GM10248 (cell line): ENCODE measurements around the gene ZNF697.
"Not testable (repeated sequence)": the region's sequence is repeated elsewhere in the genome, so short reads cannot be mapped to it uniquely, and the experiment has no call there.

Experiments used
- CTCF ChIA-PET: fragments of 300-600 bp; sonication (Branson Sonifier 250); formaldehyde crosslinking; extraction: SDS; loops from one replicate; lab custom pipeline; 2021; ENCODE audit warnings: antibody characterized with exemption; lab: Yijun Ruan, JAX
- POLR2A ChIA-PET: fragments of 350-650 bp; sonication (Branson Sonifier 250); formaldehyde crosslinking; extraction: SDS; loops from one replicate; lab custom pipeline; 2020; ENCODE audit warnings: antibody characterized with exemption; lab: Yijun Ruan, JAX
- DNase-seq: peaks from one replicate; pipeline ENCODE4 v3.0.0; 2012; ENCODE audit errors: extremely low spot score
- TF ChIP-seq, protein P1 (sequence below): IDR thresholded peaks from 2 replicates; pipeline ENCODE4 v1.5.1; 2012; ENCODE audit warnings: mild to moderate bottlenecking, low read depth; ENCODE audit errors: extremely low read depth, missing control alignments, control extremely low read depth

The ZNF697 gene

DNA sequence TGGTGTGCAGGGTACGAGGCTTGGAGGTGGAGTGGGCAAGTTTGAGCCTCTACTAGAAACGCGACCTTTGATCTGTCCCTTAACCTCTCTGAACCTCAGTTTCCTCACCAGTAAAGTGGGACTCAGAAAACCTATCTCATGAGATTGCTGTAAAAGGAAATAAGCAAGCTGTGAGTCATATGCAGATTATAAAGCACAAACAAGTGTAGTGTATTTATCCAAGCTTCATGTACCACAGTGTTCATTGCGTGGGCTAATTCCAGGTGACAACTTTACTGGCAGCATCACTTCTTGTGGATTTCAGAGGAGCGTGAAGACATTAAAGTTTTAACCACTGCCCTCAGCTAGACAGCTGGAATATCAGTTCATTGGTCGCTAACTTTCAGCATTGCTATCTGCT, 44.4 kb downstream of the ZNF697 start:
- TF ChIP-seq, protein P1, sequence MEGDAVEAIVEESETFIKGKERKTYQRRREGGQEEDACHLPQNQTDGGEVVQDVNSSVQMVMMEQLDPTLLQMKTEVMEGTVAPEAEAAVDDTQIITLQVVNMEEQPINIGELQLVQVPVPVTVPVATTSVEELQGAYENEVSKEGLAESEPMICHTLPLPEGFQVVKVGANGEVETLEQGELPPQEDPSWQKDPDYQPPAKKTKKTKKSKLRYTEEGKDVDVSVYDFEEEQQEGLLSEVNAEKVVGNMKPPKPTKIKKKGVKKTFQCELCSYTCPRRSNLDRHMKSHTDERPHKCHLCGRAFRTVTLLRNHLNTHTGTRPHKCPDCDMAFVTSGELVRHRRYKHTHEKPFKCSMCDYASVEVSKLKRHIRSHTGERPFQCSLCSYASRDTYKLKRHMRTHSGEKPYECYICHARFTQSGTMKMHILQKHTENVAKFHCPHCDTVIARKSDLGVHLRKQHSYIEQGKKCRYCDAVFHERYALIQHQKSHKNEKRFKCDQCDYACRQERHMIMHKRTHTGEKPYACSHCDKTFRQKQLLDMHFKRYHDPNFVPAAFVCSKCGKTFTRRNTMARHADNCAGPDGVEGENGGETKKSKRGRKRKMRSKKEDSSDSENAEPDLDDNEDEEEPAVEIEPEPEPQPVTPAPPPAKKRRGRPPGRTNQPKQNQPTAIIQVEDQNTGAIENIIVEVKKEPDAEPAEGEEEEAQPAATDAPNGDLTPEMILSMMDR: no peak
- CTCF ChIA-PET: interaction anchor here (1.4 kb wide), 1 partner anchor 72 kb away, joined by 3 read pairs; no protein-coding TSS in a partner anchor

DNA sequence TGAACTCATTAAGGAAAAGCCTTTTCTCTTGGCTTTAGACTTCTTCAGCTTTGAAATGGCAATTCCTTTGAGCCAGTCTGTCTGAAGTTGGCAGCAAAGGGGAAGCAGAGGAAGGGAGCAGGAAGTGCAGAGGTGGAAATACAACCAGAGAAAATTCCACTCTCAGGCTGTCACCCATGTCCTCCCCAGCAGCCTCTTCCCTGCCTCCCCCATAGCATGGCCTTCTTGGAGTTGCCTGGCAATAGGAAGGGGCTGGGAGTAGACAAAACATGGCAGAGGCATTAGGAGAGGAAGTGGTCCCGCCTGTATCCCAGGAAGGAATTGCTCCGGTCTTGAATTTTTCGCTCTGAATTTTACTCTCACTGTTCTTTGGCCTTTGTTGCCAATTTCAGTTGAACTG, 44.8 kb downstream of the ZNF697 start:
- POLR2A ChIA-PET, DNase-seq: not testable (repeated sequence)
- CTCF ChIA-PET: interaction anchor here (1.4 kb wide), 1 partner anchor 72 kb away, joined by 3 read pairs; no protein-coding TSS in a partner anchor

More for the DNA sequence above, 44.4 kb downstream of the ZNF697 start:
- no peak for DNase-seq
- POLR2A ChIA-PET: no interaction called here

DNA sequence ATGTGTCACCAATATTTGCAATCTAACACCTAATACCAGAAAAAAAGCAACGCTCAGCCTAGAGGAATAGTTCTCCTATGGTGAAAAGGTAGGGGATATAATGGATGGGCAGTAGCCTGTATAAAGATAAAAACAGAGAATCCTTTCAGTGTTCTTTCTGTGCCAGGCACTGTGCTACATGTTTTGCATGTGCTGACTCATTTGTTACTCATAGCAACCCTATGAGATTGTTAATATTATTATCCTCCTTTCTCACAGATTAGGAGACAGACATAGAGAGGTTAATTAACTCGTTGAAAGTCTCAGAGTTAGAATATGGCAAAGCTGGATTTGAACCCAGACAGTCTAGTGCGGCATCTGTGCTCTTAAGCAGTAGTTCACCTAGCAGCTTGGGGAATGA, 45.3 kb downstream of the ZNF697 start:
- DNase-seq, POLR2A ChIA-PET: not testable (repeated sequence)
- CTCF ChIA-PET: interaction anchor here (1.4 kb wide), 1 partner anchor 73 kb away, joined by 3 read pairs; no protein-coding TSS in a partner anchor

DNA sequence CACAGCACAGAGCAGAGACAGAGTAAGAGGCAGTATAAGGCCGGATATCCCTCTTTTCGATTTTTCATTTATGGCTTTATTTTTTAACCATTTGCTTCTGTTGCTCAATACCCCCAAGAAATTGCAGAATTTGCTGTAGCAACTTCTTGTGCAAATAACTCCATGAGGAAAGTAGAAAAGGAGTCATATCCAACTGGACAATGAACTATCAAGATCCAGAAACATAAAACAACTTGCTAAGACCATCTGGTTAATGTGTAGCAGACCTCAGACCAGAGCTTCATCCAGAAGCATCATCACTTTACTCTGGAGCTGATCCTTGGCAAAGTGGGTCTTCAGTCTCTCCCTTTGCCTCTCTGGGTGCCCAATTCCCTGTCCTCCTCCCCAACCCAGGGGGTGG, 45.9 kb downstream of the ZNF697 start:
- CTCF ChIA-PET: interaction anchor here (2.7 kb wide), 1 partner anchor 73 kb away, joined by 11 read pairs; no protein-coding TSS in a partner anchor
- TF ChIP-seq, protein P1: no peak
- POLR2A ChIA-PET: no interaction called here

DNA sequence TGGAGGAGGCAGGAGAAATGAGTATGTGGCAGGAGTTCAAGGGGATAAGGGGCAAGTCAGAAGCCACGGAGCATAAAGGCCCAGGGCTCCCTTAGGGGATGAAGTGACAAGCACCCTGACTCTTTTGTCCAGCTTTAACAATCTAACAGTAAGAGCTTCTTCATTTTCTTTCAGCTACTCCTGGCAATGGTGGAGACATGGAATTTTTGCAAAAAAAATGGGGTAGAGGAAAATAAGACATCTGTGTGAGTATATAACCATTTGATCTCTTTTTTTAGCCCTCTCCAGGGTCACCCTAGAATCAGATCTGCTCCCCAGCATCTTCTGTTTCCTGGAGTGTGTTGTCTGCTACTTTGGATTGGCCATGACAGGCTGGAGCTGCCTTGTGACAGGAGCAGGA, 47.1 kb downstream of the ZNF697 start:
- TF ChIP-seq, protein P1: no peak
- no peak for DNase-seq
- ChIA-PET POLR2A (no interaction called here), CTCF (interaction anchor here (1.4 to 2.7 kb wide), 2 partner anchors 10 to 74 kb away, joined by 5 to 11 read pairs; no protein-coding TSS in a partner anchor)

More for the DNA sequence above, 45.9 kb downstream of the ZNF697 start:
- DNase-seq: no peak

DNA sequence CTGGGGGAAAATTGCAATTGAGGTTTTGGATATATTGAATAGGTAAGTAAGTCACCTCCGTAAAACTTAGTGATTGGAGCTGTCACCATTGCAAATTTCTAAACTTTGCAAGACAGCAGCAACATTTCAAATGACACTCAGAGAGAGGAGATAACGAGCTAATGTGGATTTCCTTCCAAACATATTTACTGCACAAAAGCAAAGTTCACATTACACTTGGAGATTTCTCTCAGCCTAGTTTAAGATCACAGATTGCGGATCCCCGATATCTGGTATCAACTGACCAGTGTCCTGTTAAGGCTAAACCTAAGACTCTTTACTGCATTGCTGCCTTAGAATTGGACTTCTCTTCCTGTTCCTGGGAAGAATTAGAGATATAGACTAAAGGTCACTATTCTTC, 47.5 kb downstream of the ZNF697 start:
- ChIA-PET POLR2A (no interaction called here), CTCF (interaction anchor here (1.2 to 2.7 kb wide), 3 partner anchors 11 to 75 kb away, joined by 4 to 11 read pairs (median 5); no protein-coding TSS in a partner anchor)
- no peak for DNase-seq
- TF ChIP-seq, protein P1: no peak

DNA sequence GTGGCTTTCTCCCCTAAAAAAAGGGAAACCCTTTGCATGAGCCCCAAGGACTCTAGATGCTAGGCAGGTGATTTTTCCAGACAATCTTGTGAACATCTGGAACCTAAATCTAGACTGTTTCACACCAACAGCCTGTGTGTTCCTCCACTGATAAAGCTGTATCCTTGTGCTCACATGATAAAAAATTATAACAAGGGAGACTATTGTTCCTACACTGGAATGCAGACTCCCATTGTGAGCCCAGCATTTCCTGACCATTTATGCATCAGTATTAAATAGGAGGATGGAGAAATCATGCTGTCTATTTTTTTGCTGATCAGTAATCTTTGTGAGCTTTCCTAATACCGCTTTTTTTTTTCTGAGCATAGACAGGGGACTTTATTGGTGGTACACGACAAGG, 52.5 kb downstream of the ZNF697 start:
- TF ChIP-seq, protein P1: no peak
- ChIA-PET POLR2A (no interaction called here), CTCF (interaction anchor here (1.6 to 2.2 kb wide), 2 partner anchors 19 to 79 kb away, joined by 3 to 13 read pairs; no protein-coding TSS in a partner anchor)
- no peak for DNase-seq

DNA sequence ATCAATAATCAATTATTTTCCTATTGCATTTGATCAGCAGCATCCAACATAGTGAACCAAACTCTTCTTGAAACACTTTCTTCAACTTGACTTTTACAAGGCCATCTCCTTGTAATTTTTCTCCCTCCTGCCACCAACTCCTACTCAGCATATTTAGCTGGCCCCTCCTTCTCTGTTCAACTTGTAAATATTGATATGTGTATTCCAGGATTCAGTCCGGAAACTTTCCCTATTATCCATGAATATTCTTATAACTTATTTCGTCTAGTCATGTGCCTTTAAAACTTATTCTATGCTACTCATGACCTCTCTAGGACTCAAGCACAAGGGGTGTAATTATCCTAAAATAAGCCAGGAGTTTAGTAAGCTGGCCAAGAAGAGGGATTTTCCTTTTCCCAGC, 52.9 kb downstream of the ZNF697 start:
- TF ChIP-seq, protein P1: no peak
- ChIA-PET CTCF (interaction anchor here (2.2 kb wide), 1 partner anchor 80 kb away, joined by 13 read pairs; no protein-coding TSS in a partner anchor), POLR2A (no interaction called here)
- DNase-seq: no peak
